DMS153 treated with DMSO at 0.1 percent for 48 hours (cell line): ENCODE results near the gene CDH4.

Experiments used
- DNase-seq: peaks from one replicate; lab custom pipeline; 2025; ENCODE audit not compliant: unreplicated experiment; lab: John Stamatoyannopoulos, UW

CDH4 gene

DNA sequence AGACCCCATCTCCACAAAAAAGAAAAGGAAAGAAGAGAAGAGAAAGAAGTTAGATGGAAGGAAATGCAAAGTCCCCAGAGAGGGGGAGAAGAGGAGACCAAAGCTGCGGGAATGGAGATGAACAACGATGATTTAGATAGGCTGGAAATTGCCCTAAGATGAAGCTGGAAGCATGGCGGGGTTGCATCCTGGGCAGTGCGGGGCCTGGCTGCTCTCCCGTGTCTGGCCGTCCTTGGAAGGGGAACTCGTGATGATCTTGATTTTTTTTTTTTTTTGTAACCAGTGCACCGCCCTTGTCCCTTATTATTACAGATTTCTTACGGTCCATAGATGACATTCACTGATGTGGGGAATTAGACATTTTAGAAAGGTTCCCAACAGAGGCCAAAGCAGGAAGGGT, 276.5 kb downstream of the CDH4 start:
- DNase-seq = no peak

GRCh38 chr20:61529354-61529753, 277.3 kb downstream of the CDH4 start:
- DNase-seq = no peak

GRCh38 chr20:61531553-61532345, 279.7 kb downstream of the CDH4 start:
- DNase-seq = no peak

DNA sequence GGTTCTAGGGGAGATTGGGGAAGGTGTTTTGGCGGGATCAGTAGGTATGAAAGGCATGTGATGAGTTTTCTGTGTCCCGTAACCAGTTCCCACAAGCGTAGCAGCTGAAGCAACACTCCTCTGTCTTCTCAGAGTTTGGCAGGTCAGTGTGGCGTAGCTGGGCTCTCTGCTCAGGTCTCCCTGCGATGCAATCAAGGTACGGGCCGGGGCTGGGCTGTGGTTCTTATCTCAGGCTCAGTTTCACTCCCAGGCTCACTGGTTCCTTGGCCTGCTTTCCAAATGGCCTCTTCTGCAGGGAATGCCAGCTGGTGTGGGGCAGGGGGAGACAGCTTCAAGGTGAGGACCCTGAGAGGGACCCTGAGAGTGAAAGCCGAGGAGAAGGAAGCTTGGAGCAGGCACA, 280.7 kb downstream of the CDH4 start:
- no peak for DNase-seq

DNA sequence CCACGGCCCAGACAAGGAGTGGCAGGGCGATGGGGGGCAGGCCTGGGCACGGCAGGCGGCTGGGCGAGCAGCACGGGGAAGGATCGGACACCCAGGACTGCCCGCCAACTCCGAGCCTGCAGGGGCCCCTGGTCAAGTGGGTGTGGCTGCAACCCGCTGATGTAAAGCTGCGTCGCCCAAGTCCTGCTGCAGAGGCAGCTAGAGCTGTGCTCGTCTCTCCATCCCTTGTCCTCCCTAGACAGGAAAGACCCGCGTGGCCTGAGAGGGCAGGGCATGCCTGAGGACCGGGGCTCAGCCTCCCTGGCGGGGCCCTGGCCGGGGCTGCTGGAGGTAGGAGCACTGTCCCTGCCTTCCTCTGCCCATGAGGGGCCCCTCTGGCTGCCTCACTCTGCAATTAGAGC, 281.2 kb downstream of the CDH4 start:
- no peak for DNase-seq

- no peak for DNase-seq
Observed at GRCh38 chr20:61534346-61534745, 282.3 kb downstream of the CDH4 start.

DNA sequence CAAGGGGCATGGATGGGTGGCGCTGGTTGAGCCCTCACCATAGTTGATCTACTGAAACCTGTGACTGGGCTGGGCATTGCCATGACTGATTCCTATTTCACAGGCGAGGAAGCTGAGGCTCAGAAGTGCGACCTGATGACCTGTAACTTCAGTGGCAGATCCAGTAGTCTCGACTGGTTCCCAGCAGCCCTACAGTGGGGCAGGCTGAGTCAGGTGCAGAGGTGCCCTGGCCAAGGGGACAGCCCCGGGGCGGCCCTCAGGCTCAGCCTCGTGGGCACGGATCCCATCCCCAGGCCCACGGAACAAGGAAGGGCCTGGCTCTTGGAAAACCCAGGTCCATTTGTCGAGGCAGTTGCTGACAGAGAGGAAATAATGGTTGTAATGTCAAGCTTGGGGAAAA, 283.0 kb downstream of the CDH4 start:
- DNase-seq = no peak

DNA sequence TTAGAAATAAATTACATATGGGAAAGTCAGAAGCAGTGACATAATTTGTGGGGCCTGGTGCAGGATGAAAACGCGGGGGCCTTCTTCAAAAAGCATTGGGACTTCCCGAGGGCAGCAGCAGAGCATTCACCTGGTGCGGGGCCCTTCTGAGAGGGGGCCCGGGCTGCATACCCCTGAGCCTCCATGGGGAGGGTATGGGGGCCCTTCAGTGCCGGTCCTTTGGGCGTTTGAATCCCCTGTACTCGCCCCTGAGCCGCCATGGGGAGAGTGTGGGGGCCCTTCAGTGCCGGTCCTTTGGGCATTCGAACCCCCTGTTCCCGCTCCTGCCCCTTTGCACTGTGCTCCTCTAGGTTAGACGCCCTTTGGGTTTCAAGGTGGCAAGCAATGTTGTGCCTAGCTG, 283.5 kb downstream of the CDH4 start:
- no peak for DNase-seq

DNA sequence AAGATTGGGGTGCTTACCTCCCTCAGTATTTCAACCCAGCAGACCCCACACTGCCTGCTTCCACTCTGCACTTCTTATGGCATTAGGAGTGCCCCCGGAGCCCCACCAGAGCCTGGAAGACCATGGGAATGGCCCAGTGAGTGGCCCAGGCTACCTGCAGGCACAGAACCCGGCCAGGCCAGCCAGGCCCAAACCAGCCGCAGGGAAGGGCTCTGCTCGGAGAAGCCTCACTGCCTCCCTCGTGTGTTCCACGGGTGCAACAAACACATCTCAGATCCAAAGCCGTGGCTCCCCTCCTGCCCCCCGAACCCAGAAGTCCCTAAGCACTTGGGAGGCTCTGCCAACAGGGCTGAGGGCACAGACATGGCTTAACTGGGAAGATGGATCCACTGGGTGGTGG, 283.9 kb downstream of the CDH4 start:
- no peak for DNase-seq

DNA sequence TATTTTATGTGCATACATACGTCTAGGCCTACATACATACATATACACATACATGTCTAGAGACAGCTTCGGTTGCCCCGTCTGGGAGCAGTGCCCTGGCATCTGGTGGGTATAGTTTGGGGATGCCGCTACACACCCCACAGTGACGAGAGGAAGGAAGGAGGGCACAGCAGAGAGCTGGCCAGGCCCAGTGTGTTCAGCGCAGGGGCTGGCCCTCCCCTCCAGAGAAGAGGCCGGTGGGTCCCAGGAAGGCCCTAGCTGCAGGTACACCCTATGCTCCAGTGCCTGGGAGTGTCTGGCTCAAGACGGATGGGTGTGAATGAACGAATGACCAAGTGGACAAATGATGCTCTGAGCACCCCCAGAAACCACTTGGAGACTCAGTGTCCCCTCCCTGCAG, 284.6 kb downstream of the CDH4 start:
- DNase-seq = no peak

DNA sequence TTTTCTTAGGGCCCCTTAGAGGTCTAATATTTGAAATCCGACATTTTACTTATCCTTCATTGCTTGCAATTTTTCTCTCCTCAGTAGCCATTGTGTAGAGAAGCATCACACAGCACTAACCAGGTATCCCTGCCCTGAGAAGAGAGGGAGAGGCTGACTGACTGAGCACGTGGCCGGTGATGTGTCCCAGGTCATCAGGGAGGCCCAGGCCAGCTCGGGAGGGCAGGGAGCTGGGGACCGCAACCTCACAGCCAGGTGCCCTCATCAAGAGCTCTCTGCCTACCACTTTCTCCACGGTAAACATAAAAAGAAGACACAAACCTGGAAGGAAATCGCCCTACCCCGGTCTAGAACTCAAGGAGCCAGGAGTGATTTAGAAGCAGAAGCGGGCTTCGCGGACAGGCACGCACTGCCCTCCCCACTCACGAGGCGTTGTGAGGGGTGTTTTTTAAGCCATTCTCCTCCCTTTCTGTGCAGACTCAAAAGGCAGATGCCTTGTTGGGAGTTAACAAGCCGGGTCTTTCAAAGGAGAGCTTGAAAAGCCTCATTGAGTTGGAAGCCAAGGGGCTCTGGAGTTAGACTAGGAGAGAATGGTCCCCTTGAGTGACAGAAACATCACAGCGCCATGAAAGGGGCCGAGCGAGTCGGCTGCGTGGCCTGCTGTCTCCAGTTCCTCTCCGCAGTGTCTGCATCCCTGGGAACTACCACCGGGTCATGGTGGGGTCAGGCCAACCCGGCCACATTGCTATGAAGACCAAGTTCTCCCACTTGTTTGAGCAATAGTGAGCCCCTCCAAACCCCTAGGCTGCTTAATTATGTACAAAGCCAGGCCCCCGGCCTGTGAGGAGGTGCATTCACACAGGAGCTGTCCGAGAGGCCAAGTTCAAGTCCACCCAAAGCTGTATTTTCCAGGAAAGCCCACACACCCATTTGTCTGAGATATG, 285.4 kb downstream of the CDH4 start:
- no peak for DNase-seq

DNA sequence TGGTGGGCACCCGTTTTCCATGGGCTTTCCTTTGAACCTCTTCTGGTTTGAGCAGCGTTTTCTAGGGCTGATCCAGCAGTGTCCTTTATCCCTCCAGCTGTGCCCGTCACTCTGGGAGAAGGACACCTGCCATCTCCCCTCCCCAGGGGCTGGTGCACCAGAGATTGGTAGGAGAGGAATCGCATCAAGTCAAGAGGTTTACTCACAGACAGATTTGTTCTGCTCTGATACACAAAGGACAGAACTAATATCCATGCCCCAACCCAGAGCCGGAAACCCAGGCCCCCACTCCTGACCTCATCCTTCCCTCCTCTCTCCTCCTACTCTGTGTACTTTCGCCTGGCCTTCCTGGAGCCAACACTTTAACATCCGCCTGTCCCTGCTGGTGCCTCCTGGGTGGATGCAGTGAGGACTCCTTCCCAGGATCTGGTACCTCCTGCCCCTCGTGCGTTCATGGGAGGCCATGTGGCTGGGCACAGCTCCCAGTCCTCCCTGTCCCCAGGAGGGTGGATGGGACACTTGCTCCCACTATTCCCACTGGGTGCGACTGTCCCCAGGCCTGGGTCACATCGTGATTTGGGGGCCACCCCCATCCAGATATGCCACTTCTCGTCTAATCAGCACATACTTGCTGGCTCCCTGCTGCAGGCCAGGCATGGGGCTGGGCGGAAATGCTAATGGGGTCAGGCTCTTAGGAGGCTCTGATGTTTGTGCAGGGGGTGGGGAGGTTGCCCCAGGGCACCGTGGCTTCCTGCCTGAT, 286.3 kb downstream of the CDH4 start:
- no peak for DNase-seq

DNA sequence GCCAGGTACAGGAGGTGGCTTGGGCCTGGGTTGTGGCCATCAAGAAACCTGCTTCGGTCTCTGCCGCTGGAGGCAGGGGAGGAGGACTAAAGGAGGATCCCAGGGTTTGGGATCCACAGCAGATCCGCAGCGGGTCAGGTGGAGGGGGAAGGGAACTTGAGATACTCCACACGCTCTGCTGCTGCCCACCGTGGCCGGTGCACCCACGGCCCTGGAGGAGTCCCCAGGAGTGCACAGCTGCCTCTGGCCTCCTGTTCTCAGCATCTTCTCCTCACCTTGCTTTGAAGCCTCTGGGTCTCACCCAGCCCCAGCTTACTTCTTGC, 286.8 kb downstream of the CDH4 start:
- no peak for DNase-seq

DNA sequence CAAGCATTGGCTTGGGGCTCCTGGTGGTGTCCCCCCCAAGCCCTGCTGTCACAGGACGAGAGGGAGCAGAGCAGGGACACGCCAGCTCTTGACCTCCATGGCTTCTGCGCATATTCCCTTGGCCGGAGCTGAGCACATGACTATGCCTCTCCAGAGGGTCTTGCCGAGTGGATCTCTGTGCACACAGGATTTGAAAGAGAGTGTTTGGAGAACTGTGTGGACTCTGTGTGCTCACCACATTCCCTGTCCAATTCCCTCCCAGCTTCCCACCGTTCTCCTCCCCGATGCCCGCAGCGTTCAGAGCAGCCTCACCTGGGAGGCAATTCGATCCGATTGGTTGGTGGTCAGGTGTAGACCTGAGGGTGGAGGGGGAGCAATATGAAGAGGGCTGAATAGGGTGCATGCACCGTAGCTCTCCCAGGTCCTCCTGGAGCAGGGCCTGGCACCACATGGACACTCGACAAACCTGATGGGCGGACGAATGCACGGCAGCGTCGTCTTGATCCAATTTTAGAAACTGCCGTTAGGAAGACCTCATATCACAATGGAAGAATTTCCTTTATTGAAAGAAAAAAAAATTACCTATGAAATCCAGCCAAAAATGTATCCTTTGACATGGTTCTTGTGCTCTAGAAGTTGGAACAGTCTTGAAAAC, 287.8 kb downstream of the CDH4 start:
- no peak for DNase-seq

DNA sequence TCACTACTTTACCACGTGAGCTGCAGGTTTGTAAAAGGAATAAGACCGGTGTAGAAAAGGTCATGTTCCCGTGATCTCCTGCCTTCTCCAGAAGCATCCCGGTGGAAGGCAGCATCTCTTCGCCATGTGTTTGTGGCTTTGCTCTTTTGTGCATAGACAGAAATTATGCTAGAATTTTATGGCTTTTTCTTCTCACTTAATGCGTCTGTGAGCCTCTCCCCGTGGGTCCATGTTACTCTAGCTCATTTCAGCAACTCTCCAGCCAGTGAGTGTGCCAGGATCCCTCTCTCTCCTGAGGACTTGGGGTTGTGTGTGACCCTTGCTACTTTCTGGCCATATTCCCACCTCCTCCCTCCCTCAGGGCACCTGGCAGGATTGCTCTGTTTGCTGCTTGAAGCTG, 289.5 kb downstream of the CDH4 start:
- DNase-seq = no peak

GRCh38 chr20:61543086-61543485, 291.0 kb downstream of the CDH4 start:
- DNase-seq = no peak

DNA sequence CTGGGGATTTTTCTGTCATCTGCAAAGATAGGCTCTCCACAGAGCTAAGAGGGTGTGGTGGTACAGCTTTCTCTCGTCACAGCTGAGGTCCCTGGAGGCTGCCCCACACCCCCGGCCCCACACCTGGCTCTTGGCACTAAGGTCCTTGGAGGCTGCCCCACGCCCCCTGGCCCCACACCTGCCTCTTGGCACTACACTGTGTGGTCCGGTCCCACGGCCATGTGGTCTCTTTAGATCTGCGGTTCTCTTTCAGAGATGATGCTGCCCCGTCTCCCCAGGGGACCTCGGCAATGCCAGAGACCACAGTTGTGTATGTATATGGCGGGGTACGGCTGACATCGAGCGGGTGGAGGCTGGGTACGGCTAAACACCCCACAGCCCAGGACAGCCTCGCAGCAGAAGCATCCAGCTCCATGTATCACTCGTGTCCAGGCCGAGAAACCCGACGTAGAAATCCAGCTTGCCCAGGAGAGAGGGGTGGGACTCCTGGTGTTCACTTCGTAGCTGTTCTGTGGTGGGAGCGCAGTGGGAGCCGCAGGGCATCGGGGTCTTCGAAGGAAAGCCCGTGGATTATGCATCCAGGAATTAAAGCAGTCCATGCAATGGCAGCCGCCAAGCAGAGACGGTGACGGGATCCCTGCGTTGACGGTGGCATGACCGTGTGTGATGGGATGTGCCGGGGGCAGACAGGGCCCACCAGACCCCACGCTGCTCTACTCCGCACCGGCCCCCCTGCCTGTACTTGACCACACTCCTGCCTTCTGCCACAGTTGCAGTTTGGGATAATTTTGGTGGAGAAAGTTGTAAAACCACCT, 292.1 kb downstream of the CDH4 start:
- DNase-seq = no peak

- no peak for DNase-seq
Observed at GRCh38 chr20:61544910-61545889, 293.1 kb downstream of the CDH4 start.

DNA sequence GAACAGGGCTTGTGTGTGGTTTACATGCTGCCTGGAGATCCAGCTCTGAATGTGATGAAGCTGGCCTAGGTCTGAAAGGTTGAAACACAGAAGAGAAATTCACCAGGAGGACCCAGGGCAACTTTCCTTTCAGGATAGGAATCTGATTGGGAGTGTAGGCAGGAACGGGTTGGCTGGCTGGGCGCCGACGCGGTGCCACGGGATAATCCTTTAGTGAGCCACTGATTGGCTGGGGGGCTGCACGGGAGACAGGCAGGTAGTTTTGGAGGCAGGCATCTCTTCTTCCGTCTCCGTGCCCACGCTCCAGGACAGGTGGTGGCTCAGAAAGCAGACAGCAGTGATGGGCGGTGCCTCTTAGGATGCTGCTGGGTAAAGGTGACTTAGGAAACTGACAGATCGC, 294.6 kb downstream of the CDH4 start:
- DNase-seq = no peak
